H9 (cell line): ENCODE measurements around the gene HGF. TPM values are rescaled to one million over a fixed set of nuclear protein-coding genes. Genes with fewer than 3 reads are reported as not detected.

Experiments used
- DNase-seq: peaks from one replicate; pipeline ENCODE4 v3.0.0-alpha.2; 2017
- H2AFZ ChIP-seq: one replicate; pipeline ENCODE4 v1.6.1; 2013; ENCODE audit warnings: mild to moderate bottlenecking, low read length, control low read depth, moderate library complexity
- H2AK5ac ChIP-seq: 2 replicates; pipeline ENCODE4 v1.6.1; 2013; ENCODE audit warnings: low read length, control low read depth, mixed read lengths; ENCODE audit not compliant: insufficient read length
- H2BK120ac ChIP-seq: one replicate; pipeline ENCODE4 v1.6.1; 2013; ENCODE audit warnings: low read depth, mild to moderate bottlenecking, low read length, control low read depth, inconsistent platforms; ENCODE audit not compliant: poor library complexity, severe bottlenecking
- H2BK12ac ChIP-seq: 2 replicates; pipeline ENCODE4 v1.6.1; 2013; ENCODE audit warnings: low read length, control low read depth, mixed read lengths, low read depth; ENCODE audit not compliant: insufficient read length
- H2BK15ac ChIP-seq: 2 replicates; pipeline ENCODE4 v1.6.1; 2013; ENCODE audit warnings: low read depth, low read length, control low read depth
- H2BK20ac ChIP-seq: one replicate; pipeline ENCODE4 v1.6.1; 2013; ENCODE audit warnings: low read depth, mild to moderate bottlenecking, low read length, control low read depth, inconsistent platforms; ENCODE audit not compliant: poor library complexity, severe bottlenecking
- H2BK5ac ChIP-seq: 2 replicates; pipeline ENCODE4 v1.6.1; 2013; ENCODE audit warnings: low read length, control low read depth, mixed read lengths; ENCODE audit not compliant: insufficient read length
- H3K14ac ChIP-seq: 2 replicates; pipeline ENCODE4 v1.6.1; 2013; ENCODE audit warnings: low read length, control low read depth; ENCODE audit not compliant: insufficient read depth
- H3K18ac ChIP-seq: 2 replicates; pipeline ENCODE4 v1.6.1; 2013; ENCODE audit warnings: low read depth, mild to moderate bottlenecking, mixed read lengths, low read length, control low read depth; ENCODE audit not compliant: insufficient read length
- H3K23ac ChIP-seq: 2 replicates; pipeline ENCODE4 v1.6.1; 2013; ENCODE audit warnings: low read length, control low read depth, mixed read lengths, low read depth; ENCODE audit not compliant: insufficient read length
- H3K23me2 ChIP-seq: 2 replicates; pipeline ENCODE4 v1.6.1; 2013; ENCODE audit warnings: low read depth, mild to moderate bottlenecking, mixed read lengths, low read length, control low read depth; ENCODE audit not compliant: insufficient read length, poor library complexity, severe bottlenecking
- H3K27ac ChIP-seq: 2 replicates; pipeline ENCODE4 v1.5.1; 2013; ENCODE audit warnings: low read length, control low read depth, mixed read lengths, low read depth; ENCODE audit not compliant: insufficient read length
- H3K27me3 ChIP-seq: 2 replicates; pipeline ENCODE4 v1.6.1; 2013; ENCODE audit warnings: low read length, control low read depth, inconsistent platforms; ENCODE audit not compliant: insufficient read depth
- H3K4ac ChIP-seq: 2 replicates; pipeline ENCODE4 v1.6.1; 2013; ENCODE audit warnings: low read depth, mild to moderate bottlenecking, control low read depth, inconsistent platforms, low read length, moderate library complexity
- H3K4me1 ChIP-seq: 2 replicates; pipeline ENCODE4 v1.6.1; 2013; ENCODE audit warnings: low read length, control low read depth, inconsistent platforms; ENCODE audit not compliant: insufficient read depth
- H3K4me2 ChIP-seq: 2 replicates; pipeline ENCODE4 v1.6.1; 2013; ENCODE audit warnings: low read length, control low read depth, mixed read lengths; ENCODE audit not compliant: insufficient read length, insufficient read depth
- H3K56ac ChIP-seq: 2 replicates; pipeline ENCODE4 v1.6.1; 2013; ENCODE audit warnings: low read depth, mild to moderate bottlenecking, mixed read lengths, low read length, control low read depth; ENCODE audit not compliant: insufficient read length
- H3K79me1 ChIP-seq: 2 replicates; pipeline ENCODE4 v1.6.1; 2013; ENCODE audit warnings: low read depth, mild to moderate bottlenecking, moderate library complexity, low read length, control low read depth, inconsistent platforms; ENCODE audit not compliant: insufficient read depth, poor library complexity, severe bottlenecking
- H3K79me2 ChIP-seq: 2 replicates; pipeline ENCODE4 v1.6.1; 2013; ENCODE audit warnings: low read length, control low read depth, inconsistent platforms; ENCODE audit not compliant: insufficient read depth
- H3K9ac ChIP-seq: 2 replicates; pipeline ENCODE4 v1.6.1; 2013; ENCODE audit warnings: low read length, control low read depth, mixed read lengths; ENCODE audit not compliant: insufficient read length; ENCODE audit errors: extremely low read depth
- H3K9me3 ChIP-seq: one replicate; pipeline ENCODE4 v1.6.1; 2013; ENCODE audit warnings: low read depth, low read length, inconsistent platforms; ENCODE audit not compliant: control insufficient read depth
- H3T11ph ChIP-seq: one replicate; pipeline ENCODE4 v1.6.1; 2013; ENCODE audit warnings: mild to moderate bottlenecking, low read length, control low read depth, inconsistent platforms
- H4K20me1 ChIP-seq: one replicate; pipeline ENCODE4 v1.6.1; 2013; ENCODE audit not compliant: control insufficient read depth, insufficient read length, insufficient read depth
- H4K5ac ChIP-seq: 2 replicates; pipeline ENCODE4 v1.6.1; 2013; ENCODE audit warnings: low read depth, mild to moderate bottlenecking, mixed read lengths, low read length, control low read depth; ENCODE audit not compliant: insufficient read length
- H4K8ac ChIP-seq: replicated peaks from 2 replicates; pipeline ENCODE4 v1.6.1; 2013; ENCODE audit warnings: low read length, control low read depth, mixed read lengths, low read depth; ENCODE audit not compliant: insufficient read length
- H4K91ac ChIP-seq: 2 replicates; pipeline ENCODE4 v1.6.1; 2013; ENCODE audit warnings: low read depth, mild to moderate bottlenecking, moderate library complexity, mixed read lengths, low read length, control low read depth; ENCODE audit not compliant: insufficient read length
- H3K27ac Mint-ChIP-seq, 3 experiments: 2 replicates in 2 of 3; 3 replicates in 1 of 3; pipeline ENCODE4 v1.8.0; 2020 to 2021; ENCODE audit warnings: mixed read lengths in 3 of 3, mild to moderate bottlenecking in 1 of 3, moderate library complexity in 1 of 3
- H3K27me3 Mint-ChIP-seq: 2 replicates; pipeline ENCODE4 v1.8.0; 2021; ENCODE audit warnings: low read depth, mild to moderate bottlenecking, moderate library complexity, mixed read lengths
- H3K36me3 Mint-ChIP-seq, 3 experiments: 2 replicates in 2 of 3; 3 replicates in 1 of 3; pipeline ENCODE4 v1.8.0; 2020 to 2021; ENCODE audit warnings: low read depth in 3 of 3, mixed read lengths in 3 of 3; ENCODE audit not compliant: insufficient read depth in 1 of 3
- H3K4me1 Mint-ChIP-seq, 2 experiments: 2 replicates each; pipeline ENCODE4 v1.8.0; 2020; ENCODE audit warnings: mixed read lengths in 2 of 2
- H3K4me3 Mint-ChIP-seq, 2 experiments: 2 replicates in 1 of 2; 3 replicates in 1 of 2; pipeline ENCODE4 v1.8.0; 2020 to 2021; ENCODE audit warnings: mild to moderate bottlenecking in 2 of 2, mixed read lengths in 2 of 2, moderate library complexity in 1 of 2
- H3K9me3 Mint-ChIP-seq, 2 experiments: 2 replicates in 1 of 2; 3 replicates in 1 of 2; pipeline ENCODE4 v1.8.0; 2020; ENCODE audit warnings: mild to moderate bottlenecking in 2 of 2, mixed read lengths in 2 of 2, moderate library complexity in 1 of 2
- total RNA-seq: library from RNA; stranded (reverse); gene quantifications from 2 replicates; pipeline ENCODE4 v1.2.1, GENCODE V29; 2021
- TF ChIP-seq, protein P1 (sequence below): fragments of 200-600 bp; sonication (generic); conservative IDR thresholded peaks from 3 replicates; pipeline ENCODE4 v1.8.0; 2021; ENCODE audit warnings: antibody characterized with exemption, mild to moderate bottlenecking

HGF gene
- total RNA-seq, 1 experiment from 2014 or later = 0.15 TPM

DNA sequence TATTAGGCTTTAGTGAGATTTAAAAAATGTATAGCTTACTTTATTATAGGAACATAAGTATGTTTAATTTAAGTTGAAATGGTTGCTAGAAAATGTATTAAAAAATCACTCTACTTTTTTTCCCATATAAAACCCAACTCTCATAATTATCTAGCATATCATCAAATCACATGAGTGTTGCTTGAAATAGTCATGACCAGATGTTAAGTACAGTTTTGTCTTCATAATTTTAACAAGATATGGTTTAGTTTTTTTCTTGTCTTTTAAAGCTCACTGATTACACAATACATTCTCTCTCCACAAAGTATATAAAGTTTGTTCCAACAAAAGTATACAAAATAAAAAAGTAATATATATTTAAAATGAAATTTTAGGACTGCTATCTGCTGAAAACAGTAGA is 82.8 kb downstream of the HGF start:
- Histone ChIP-seq H2BK120ac (no peak overlapping the region), H2AK5ac (no peak overlapping the region), H3K79me1 (no peaks in the 10 kb centered on the region), H3K23ac (no peak overlapping the region), H3K4me1 (peaks cover 9% of the 10 kb centered on the region), H3K56ac (no peak overlapping the region), H4K91ac (no peak overlapping the region), H2BK20ac (no peak overlapping the region), H3K9me3 (no peaks in the 10 kb centered on the region), H3K14ac (no peak overlapping the region), H2AFZ (no peak overlapping the region), H4K5ac (no peak overlapping the region), H3K9ac (no peak overlapping the region), H4K8ac (no peak overlapping the region), H2BK15ac (no peak overlapping the region), H3K4me2 (no peak overlapping the region), H2BK5ac (no peak overlapping the region), H3K18ac (no peak overlapping the region), H3K27ac (no peak overlapping the region), H3K79me2 (no peaks in the 10 kb centered on the region), H3K23me2 (no peaks in the 10 kb centered on the region), H3K27me3 (no peaks in the 10 kb centered on the region), H3K4ac (no peak overlapping the region), H3T11ph (no peak overlapping the region), H2BK12ac (no peak overlapping the region), H4K20me1 (no peaks in the 10 kb centered on the region)
- TF ChIP-seq, protein P1, sequence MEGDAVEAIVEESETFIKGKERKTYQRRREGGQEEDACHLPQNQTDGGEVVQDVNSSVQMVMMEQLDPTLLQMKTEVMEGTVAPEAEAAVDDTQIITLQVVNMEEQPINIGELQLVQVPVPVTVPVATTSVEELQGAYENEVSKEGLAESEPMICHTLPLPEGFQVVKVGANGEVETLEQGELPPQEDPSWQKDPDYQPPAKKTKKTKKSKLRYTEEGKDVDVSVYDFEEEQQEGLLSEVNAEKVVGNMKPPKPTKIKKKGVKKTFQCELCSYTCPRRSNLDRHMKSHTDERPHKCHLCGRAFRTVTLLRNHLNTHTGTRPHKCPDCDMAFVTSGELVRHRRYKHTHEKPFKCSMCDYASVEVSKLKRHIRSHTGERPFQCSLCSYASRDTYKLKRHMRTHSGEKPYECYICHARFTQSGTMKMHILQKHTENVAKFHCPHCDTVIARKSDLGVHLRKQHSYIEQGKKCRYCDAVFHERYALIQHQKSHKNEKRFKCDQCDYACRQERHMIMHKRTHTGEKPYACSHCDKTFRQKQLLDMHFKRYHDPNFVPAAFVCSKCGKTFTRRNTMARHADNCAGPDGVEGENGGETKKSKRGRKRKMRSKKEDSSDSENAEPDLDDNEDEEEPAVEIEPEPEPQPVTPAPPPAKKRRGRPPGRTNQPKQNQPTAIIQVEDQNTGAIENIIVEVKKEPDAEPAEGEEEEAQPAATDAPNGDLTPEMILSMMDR = no peak
- H3K9me3 Mint-ChIP-seq = no peaks in the 10 kb centered on the region; a peak in 1 of 5 replicates
- no peak for DNase-seq
- H3K4me1 Mint-ChIP-seq = peaks cover 31 to 37% of the 10 kb centered on the region in 2 experiments
- H3K36me3 Mint-ChIP-seq = no peaks in the 10 kb centered on the region
- no peak overlapping the region for H3K4me3 Mint-ChIP-seq
- H3K27ac Mint-ChIP-seq = no peak overlapping the region
- H3K27me3 Mint-ChIP-seq = no peaks in the 10 kb centered on the region
